ENCODE measurements around the gene SQOR.

- TF ChIP-seq POLR2AphosphoS5 (IDR thresholded peaks at IDR 0.05; ENCODE audit: low read depth, low read length) (no peak), TAF1 (IDR thresholded peaks at IDR 0.05; ENCODE audit: borderline replicate concordance, insufficient read depth, low read length) (no peak), REST (IDR thresholded peaks at IDR 0.05; ENCODE audit: insufficient read depth in 1 of 2, low read depth in 2 of 2, low read length in 2 of 2) (no peak), SIN3A (IDR thresholded peaks at IDR 0.05; ENCODE audit: borderline replicate concordance, insufficient read depth, low read length) (no peak)
These were observed 84.7 kb downstream of the SQOR start for GRCh38 chr15:45719490-45719889.

Measured in PFSK-1 (cell line).